Transverse colon (tissue), 4 donors: Measurements from ENCODE around the gene TRMU.

Experiments used
- CTCF ChIP-seq, 5 experiments: fragments of 200-600 bp in 3 of 5; fragments of 450-650 bp in 2 of 5; sonication (generic) in 3 of 5; IDR thresholded peaks; 1 replicate in 2 of 5; 2 replicates in 3 of 5; pipeline ENCODE4 v1.5.1; 2016 to 2017; ENCODE audit warnings: antibody characterized with exemption in 5 of 5, inconsistent platforms in 3 of 5, mild to moderate bottlenecking in 2 of 5, moderate library complexity in 1 of 5
- EP300 ChIP-seq: sonication (generic); formaldehyde crosslinking; IDR thresholded peaks from one replicate; pipeline ENCODE4 v1.6.1; 2017; ENCODE audit warnings: antibody characterized with exemption, low read depth
- POLR2A ChIP-seq: fragments of 450-650 bp; IDR thresholded peaks from one replicate; pipeline ENCODE4 v1.6.1; 2016; ENCODE audit warnings: antibody characterized with exemption, mild to moderate bottlenecking, moderate library complexity
- POLR2AphosphoS5 ChIP-seq, 3 donors: sonication (generic); formaldehyde crosslinking; IDR thresholded peaks; one replicate each; pipeline ENCODE4 v1.6.1; 2016; ENCODE audit warnings: antibody characterized with exemption in 3 of 3

DNA sequence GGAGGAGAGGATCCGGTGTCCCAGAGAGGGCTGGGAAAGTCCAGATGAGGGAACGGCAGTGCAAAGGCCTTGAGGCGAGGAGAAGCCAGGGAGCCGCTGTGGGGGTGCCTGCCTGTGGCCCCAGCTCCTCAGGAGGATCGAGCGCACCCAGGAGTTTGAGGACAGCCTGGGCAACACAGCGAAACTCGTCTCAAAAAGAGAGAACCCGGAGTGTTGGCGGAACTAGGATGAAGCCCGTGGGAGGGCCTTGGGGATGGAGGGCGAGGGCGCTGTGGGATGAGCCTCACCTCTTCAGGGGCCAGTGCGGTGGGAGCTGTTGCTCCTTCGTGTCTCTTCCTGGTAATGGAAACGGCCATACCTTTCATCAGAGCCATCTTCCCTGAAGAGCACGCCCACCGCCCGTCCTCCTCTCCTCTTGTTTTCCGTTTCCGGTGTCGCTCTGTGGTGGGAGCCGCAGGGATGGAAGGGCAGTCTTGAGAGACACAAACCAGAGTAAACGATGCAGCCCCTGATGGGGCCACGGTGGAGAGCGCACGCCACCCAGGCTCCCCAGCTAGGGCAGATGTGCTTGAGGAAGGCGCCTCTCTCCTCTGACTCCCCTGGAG, 15.7 kb downstream of the TRMU start:
- TF ChIP-seq CTCF (IDR thresholded peaks at IDR 0.05) (no peak), POLR2A (no peak), POLR2AphosphoS5 (IDR thresholded peaks at IDR 0.05) (no peak), EP300 (no peak)
